Astrocyte (in vitro differentiated cells and primary cell): Measurements from ENCODE around the gene ATP6AP2. TPM values are rescaled to one million over a fixed set of nuclear protein-coding genes. Genes with fewer than 3 reads are reported as not detected.
"Not testable (repeated sequence)": the region's sequence is repeated elsewhere in the genome, so short reads cannot be mapped to it uniquely, and the experiment has no call there.

Source experiments
- DNase-seq: peaks from one replicate; pipeline ENCODE4 v3.0.0-alpha.2; 2010; ENCODE audit warnings: low read depth
- FAIRE-seq: peaks from 2 replicates; lab custom pipeline; 2011; peaks lifted over from hg19 to GRCh38; lab: Jason Lieb, UNC
- H2AFZ ChIP-seq: 2 replicates; pipeline ENCODE4 v1.6.0; 2012; ENCODE audit warnings: low read depth, low read length, inconsistent platforms
- H3K27ac ChIP-seq: 2 replicates; pipeline ENCODE4 v1.5.1; 2011; ENCODE audit warnings: low read depth, low read length, inconsistent platforms
- H3K27me3 ChIP-seq: 2 replicates; pipeline ENCODE4 v1.6.0; 2011; ENCODE audit warnings: low read length, inconsistent platforms; ENCODE audit not compliant: insufficient read depth
- H3K36me3 ChIP-seq: 2 replicates; pipeline ENCODE4 v1.5.1; 2011; ENCODE audit warnings: low read length, inconsistent platforms; ENCODE audit not compliant: insufficient read depth
- H3K4me1 ChIP-seq: 2 replicates; pipeline ENCODE4 v1.5.1; 2011; ENCODE audit warnings: low read length, inconsistent platforms; ENCODE audit not compliant: insufficient read depth
- H3K4me2 ChIP-seq: 2 replicates; pipeline ENCODE4 v1.6.0; 2012; ENCODE audit warnings: low read length, inconsistent platforms
- H3K4me3 ChIP-seq: 2 replicates; pipeline ENCODE4 v1.5.1; 2011; ENCODE audit warnings: low read depth, mild to moderate bottlenecking, low read length, inconsistent platforms; ENCODE audit not compliant: insufficient read depth
- H3K79me2 ChIP-seq: 2 replicates; pipeline ENCODE4 v1.6.0; 2012; ENCODE audit warnings: mild to moderate bottlenecking, low read length, inconsistent platforms; ENCODE audit not compliant: insufficient read depth
- H3K9ac ChIP-seq: 2 replicates; pipeline ENCODE4 v1.6.0; 2012; ENCODE audit warnings: mild to moderate bottlenecking, low read length, inconsistent platforms
- H3K9me3 ChIP-seq: 2 replicates; pipeline ENCODE4 v1.5.1; 2012; ENCODE audit warnings: low read depth, mild to moderate bottlenecking, low read length, inconsistent platforms; ENCODE audit not compliant: insufficient read depth
- H4K20me1 ChIP-seq: 2 replicates; pipeline ENCODE4 v1.6.0; 2012; ENCODE audit warnings: low read length, inconsistent platforms; ENCODE audit not compliant: insufficient read depth
- H3K27ac Mint-ChIP-seq: one replicate; pipeline ENCODE4 v1.8.0; 2021; ENCODE audit warnings: mild to moderate bottlenecking, mixed read lengths; ENCODE audit not compliant: unreplicated experiment
- H3K27me3 Mint-ChIP-seq: one replicate; pipeline ENCODE4 v1.8.0; 2021; ENCODE audit warnings: low read depth, mixed read lengths; ENCODE audit not compliant: unreplicated experiment
- H3K36me3 Mint-ChIP-seq: one replicate; pipeline ENCODE4 v1.8.0; 2021; ENCODE audit warnings: low read depth, mixed read lengths; ENCODE audit not compliant: unreplicated experiment
- H3K4me1 Mint-ChIP-seq: one replicate; pipeline ENCODE4 v1.8.0; 2021; ENCODE audit warnings: low read depth, mixed read lengths; ENCODE audit not compliant: unreplicated experiment
- H3K4me3 Mint-ChIP-seq: one replicate; pipeline ENCODE4 v1.8.0; 2021; ENCODE audit warnings: mild to moderate bottlenecking, moderate library complexity, mixed read lengths; ENCODE audit not compliant: unreplicated experiment
- H3K9me3 Mint-ChIP-seq: one replicate; pipeline ENCODE4 v1.8.0; 2021; ENCODE audit warnings: mild to moderate bottlenecking, mixed read lengths; ENCODE audit not compliant: unreplicated experiment
- EZH2 ChIP-seq: IDR thresholded peaks from 2 replicates; pipeline ENCODE4 v1.6.1; 2012; ENCODE audit warnings: mild to moderate bottlenecking, low read length, inconsistent platforms; ENCODE audit not compliant: insufficient read depth
- total RNA-seq: library from RNA; stranded (reverse); gene quantifications from 2 replicates; pipeline ENCODE4 v1.2.1, GENCODE V29; 2021
- TF ChIP-seq, protein P1 (sequence below): IDR thresholded peaks from 2 replicates; pipeline ENCODE4 v1.5.1; 2011; ENCODE audit warnings: low read depth, mild to moderate bottlenecking, inconsistent platforms, low read length, moderate library complexity; ENCODE audit not compliant: insufficient read depth

Gene ATP6AP2
- total RNA-seq, 1 donor from 2014 or later = 153 TPM

GRCh38 chrX:40582811-40583210 is 2.0 kb downstream of the ATP6AP2 start:
- Histone ChIP-seq H3K36me3 (no peaks in the 10 kb centered on the region), H3K9ac (no peak overlapping the region), H3K4me2 (no peak overlapping the region), H3K79me2 (peaks cover 58% of the 10 kb centered on the region), H3K27me3 (no peaks in the 10 kb centered on the region), H3K9me3 (no peaks in the 10 kb centered on the region), H3K27ac (no peak overlapping the region), H4K20me1 (peaks cover 37% of the 10 kb centered on the region), H2AFZ (no peak overlapping the region), H3K4me1 (peaks cover 4% of the 10 kb centered on the region), H3K4me3 (no peak overlapping the region)
- TF ChIP-seq, protein P1, sequence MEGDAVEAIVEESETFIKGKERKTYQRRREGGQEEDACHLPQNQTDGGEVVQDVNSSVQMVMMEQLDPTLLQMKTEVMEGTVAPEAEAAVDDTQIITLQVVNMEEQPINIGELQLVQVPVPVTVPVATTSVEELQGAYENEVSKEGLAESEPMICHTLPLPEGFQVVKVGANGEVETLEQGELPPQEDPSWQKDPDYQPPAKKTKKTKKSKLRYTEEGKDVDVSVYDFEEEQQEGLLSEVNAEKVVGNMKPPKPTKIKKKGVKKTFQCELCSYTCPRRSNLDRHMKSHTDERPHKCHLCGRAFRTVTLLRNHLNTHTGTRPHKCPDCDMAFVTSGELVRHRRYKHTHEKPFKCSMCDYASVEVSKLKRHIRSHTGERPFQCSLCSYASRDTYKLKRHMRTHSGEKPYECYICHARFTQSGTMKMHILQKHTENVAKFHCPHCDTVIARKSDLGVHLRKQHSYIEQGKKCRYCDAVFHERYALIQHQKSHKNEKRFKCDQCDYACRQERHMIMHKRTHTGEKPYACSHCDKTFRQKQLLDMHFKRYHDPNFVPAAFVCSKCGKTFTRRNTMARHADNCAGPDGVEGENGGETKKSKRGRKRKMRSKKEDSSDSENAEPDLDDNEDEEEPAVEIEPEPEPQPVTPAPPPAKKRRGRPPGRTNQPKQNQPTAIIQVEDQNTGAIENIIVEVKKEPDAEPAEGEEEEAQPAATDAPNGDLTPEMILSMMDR = no peak
- no peak for TF ChIP-seq EZH2
- peaks cover 1% of the 10 kb centered on the region for H3K36me3 Mint-ChIP-seq
- H3K27me3 Mint-ChIP-seq = no peaks in the 10 kb centered on the region
- no peaks in the 10 kb centered on the region for H3K9me3 Mint-ChIP-seq
- DNase-seq (no peak), FAIRE-seq (peak; percentile 56)
- no peak overlapping the region for H3K27ac Mint-ChIP-seq
- peak overlapping the region; percentile 71 for H3K4me3 Mint-ChIP-seq
- H3K4me1 Mint-ChIP-seq = peaks cover 7% of the 10 kb centered on the region

- not testable (repeated sequence) for H3K4me3 ChIP-seq, H3K9me3 ChIP-seq, H3K9me3 Mint-ChIP-seq, H3K36me3 Mint-ChIP-seq, H3K4me2 ChIP-seq, H2AFZ ChIP-seq, H3K9ac ChIP-seq, H3K27me3 ChIP-seq, H3K4me1 ChIP-seq, H3K27ac ChIP-seq, H3K36me3 ChIP-seq, H3K27ac Mint-ChIP-seq, H3K4me3 Mint-ChIP-seq, H3K4me1 Mint-ChIP-seq, H3K27me3 Mint-ChIP-seq, DNase-seq
- FAIRE-seq = peak; percentile 75
- Histone ChIP-seq H3K79me2 (peaks cover 53% of the 10 kb centered on the region), H4K20me1 (peaks cover 33% of the 10 kb centered on the region)
Observed at GRCh38 chrX:40587623-40588022, 6.9 kb downstream of the ATP6AP2 start.

DNA sequence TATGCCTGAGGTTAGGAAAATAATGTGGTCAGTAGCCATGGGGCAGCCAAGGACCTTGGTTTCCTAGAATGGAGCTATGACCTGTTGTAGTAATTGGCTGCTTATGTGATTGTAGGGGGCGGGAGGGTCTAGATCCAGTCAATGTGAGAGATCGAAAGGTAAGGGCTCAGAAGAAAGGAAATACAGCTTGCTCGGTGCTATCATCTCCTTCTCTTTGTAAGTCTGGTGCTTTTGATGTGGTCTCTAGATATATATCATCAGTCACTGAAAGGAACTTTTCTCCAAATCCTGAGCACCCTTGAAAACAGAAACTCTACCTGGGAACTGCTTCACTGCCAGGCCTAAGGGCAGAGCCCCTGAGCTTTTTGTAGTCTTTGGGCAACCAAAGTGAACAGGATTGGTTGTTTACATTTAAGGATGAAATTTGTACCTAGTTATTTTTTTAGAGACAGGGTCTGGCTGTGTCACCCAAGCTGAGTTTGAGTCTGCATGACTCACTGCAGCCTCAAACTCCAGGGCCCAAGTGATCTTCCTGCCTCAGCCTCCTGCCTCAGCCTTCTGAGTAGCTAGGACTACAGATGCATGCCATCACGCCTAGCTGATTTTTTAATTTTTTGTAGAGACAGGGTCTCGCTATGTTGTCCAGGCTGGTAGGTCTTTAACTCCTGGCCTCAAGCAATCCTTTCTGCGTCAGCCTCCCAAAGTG is 9.0 kb downstream of the ATP6AP2 start:
- H3K4me2 ChIP-seq, H3K4me3 ChIP-seq, H3K36me3 ChIP-seq, H3K27me3 Mint-ChIP-seq, H3K36me3 Mint-ChIP-seq, H3K9me3 ChIP-seq, DNase-seq, H2AFZ ChIP-seq, H3K4me3 Mint-ChIP-seq, H3K27ac Mint-ChIP-seq, H3K9me3 Mint-ChIP-seq, H3K4me1 ChIP-seq, H3K27ac ChIP-seq, H3K9ac ChIP-seq, H3K4me1 Mint-ChIP-seq, H3K27me3 ChIP-seq: not testable (repeated sequence)
- peaks cover 21% of the 10 kb centered on the region for H4K20me1 ChIP-seq
- H3K79me2 ChIP-seq = peaks cover 34% of the 10 kb centered on the region
- FAIRE-seq = peak; percentile 90
